Activated CD8-positive, alpha-beta memory T cell treated with anti-CD3 and anti-CD28 coated beads for 48 hours (primary cell): Measurements from ENCODE around the gene TTC28.
"Not testable (repeated sequence)": the region's sequence is repeated elsewhere in the genome, so short reads cannot be mapped to it uniquely, and the experiment has no call there.

Source experiments
- DNase-seq, 3 experiments: peaks; one replicate each; pipeline ENCODE4 v3.0.0-alpha.2; 2020; ENCODE audit warnings: low read depth in 2 of 3, low spot score in 2 of 3

TTC28 gene

DNA sequence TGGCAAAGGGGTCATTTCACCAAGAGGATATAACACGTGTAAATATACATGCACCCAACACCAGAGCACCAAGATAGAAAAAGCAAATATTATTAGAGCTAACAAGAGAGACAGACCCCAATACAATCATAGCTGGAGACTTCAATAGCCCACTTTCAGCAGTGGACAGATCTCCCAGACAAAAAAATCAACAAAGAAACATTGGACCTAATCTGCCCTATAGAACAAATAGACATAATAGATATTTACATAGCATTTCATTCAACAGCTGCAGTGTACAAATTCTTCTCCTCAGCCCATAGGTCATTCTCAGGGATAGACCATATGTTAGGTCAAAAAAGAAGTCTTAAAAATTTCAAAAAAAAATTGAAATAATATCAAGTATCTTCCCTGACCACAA lies 312.8 kb downstream of the TTC28 start:
- DNase-seq = no peak

DNA sequence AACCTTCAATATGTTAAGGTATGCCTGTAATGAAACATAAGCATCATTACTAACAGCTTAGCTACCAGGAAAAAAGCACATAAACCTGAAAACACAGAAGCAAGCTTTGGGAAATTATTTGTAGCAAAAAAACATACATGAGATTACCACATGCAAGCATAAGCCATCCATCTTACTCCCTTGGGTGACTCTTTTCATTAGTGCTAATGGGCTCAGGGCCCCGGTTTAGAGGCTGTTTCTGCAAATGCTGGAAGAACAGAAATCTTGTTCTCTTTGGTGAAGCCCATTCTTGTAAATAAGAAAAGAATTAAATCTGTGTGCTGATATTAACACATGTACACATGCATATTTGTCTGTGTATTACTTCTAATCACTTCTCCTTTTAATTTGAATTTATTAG lies 314.3 kb downstream of the TTC28 start:
- DNase-seq = no peak

DNA sequence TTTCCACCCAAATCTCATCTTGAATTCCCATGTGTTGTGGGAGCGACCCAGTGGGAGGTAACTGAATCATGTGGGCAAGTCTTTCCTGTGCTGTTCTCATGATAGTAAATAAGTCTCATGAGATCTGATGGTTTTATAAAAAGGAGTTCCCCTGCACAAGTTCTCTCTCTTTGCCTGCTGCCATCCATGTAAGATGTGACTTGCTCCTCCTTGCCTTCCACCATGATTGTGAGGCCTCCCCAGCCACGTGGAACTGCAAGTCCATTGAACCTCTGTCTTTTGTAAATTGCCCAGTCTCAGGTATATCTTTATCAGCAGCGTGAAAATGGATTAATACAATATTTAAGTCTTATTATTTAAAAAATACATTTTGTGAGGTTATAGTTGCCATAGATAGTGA lies 315.5 kb downstream of the TTC28 start:
- not testable (repeated sequence) for DNase-seq

DNA sequence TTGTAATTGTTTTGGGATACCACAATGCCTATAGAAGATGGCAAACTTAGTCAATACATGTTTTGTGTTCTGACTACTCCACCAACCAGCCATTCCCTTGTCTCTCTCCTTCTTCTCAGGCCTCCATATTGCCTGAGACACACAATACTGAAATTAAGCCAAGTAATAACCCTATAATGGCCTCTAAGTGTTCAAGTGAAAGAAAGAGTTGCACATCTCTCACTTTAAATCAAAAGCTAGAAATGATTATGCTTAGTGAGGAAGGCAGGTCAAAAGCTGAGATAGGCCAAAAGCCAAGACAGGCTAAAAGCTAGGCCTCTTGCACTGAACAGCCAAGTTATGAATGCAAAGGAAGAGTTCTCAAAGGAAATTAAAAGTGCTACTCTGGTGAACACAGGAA lies 318.7 kb downstream of the TTC28 start:
- DNase-seq = no peak

DNA sequence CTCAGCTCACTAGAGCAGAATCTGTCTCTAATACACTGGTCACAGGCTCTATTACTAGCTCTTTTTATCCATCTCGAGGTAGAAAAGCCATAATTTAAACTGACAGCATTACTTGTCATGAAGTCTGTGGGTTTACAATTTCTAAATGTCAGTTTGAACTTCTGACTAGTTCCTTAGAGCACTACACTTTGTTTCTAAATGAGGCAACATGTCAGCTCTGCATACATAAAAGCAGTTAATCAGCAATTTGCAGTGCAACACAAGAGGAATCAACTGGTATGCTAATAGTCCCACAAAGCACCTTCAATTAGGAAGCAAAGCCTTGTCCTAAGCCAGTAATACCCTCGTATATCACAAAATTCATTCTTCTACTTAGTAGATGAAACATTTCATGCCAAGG lies 321.3 kb downstream of the TTC28 start:
- no peak for DNase-seq

DNA sequence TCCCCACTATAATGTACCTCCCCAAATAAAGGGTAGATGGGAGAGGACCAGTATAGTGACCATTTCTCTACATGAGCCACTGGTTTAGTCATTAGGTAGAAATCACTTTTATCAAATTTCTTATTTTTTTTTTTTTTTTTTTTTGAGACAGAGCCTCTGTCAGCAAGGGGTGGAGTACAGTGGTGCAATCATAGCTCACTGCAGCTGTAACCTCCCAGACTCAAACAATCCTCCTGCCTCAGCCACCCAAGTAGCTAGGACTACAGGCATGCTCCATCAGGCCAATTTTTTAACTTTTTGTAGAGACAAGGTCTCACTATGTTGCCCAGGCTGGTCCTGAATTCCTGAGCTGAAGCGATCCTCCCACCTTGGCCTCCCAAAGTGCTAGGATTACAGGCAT lies 322.4 kb downstream of the TTC28 start:
- no peak for DNase-seq

DNA sequence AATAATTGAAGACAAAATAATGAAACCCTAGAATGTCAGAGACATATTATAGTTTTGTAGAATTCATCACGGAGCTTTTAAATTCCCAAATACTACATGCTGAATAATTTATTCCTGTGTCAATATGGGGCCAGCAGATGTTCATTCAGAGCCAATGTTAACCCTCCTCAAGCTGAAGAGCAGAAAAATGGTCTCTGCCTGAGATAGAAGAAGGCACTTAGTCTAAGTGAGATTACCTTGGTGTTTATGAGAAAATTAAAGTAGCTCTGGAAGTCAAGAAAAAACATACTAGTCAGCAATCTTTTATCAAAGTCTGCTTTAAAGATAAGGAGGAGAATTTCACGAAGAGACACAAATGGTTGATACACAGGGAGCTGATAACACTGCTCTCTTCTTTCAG lies 328.2 kb downstream of the TTC28 start:
- no peak for DNase-seq

DNA sequence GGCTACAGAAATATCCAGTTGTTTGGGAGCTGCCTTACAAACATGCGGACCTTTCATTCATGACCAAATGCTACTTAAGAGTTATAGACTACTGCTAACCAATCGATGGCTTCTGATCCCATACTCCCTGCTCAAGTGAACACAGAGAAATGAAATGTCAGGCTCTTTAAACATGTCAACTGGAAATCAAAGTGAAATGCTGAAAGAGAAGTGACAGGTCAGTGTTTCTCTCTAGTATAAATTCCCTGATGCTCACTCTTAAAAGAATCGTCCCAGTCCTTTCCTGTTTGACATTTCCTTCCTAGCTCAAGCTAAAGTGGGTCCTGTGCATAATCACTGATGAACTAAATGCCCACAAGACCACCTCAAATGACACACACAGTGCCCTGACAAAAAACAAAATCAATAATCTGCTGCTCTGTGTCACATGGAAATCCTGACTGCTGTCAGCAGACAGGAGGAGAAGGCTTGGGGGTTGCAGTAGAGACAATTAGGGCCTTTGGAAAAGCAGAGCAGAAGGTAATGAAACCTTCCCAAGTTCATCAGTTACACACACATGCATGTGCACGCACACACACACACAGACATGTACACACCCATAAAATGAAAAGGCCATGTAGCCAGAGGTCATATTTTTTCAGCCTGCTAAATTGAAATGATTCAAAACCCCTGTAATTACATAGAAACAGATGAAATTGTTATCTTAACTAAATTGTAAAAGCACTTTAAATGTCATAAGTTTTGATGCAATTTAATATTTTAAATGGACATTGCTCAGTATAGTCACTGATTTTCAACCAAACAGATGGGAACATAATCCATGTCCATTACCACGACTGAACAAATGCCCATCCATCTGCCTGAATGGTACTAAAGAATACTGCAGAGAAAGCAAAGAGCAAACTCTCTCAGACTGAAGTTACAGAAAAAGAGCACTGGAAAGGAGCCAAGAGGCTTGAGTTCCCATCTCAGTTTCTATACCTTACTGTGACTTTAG lies 330.7 kb downstream of the TTC28 start:
- no peak for DNase-seq

DNA sequence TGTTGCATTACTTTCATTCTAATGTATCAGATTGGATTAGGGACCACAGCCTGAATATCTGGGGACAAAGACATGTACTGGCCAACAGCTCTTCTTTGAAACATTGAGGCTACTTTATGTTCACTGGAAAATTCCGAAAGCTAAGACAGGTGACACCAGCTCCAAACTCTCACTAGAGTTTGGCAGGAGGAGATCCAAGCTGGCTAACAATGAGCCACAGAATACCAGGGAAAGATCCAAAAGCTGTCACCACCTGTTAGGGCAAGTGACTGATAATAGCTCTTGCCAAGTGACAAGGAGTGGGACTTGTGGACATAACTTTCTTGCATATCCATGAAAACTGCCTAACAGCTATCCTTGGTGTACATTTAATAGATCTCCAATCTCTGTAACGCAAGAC lies 333.3 kb downstream of the TTC28 start:
- no peak for DNase-seq

DNA sequence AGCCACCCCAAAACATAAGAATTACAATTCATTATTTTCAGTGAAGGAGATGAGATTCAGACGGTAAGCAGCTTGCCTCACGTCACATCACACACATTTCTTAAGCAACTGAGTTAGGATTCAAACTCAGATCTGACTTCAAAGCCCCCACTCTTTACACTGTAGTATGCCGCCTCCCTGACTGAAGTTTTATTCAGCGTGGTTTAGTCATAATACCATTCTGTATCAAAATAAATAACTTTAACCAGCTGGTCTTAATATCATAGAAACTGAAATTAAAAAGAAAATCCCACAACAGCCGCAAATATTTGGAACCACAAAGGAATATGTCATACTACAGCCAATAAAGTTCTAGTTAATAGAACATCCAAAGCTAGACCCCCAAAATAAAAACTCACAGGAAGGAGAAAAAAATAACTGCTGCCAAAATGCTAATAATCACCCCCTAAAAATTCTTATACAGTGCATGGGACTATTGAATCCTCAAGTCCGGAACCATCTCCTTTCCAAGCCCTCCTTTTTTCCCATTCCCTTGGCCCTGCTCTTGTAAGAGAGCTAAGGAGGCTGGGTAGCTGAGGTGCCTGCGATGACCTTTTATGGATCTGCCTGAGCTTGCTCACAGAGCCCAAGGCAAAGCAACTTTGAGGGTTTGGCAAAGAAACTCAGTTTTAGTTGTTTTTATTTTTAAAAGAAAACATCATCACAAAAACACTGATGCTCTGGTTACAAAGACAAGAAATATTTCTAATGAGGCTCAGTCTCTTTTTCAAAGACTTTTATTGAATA lies 334.5 kb downstream of the TTC28 start:
- DNase-seq = no peak

DNA sequence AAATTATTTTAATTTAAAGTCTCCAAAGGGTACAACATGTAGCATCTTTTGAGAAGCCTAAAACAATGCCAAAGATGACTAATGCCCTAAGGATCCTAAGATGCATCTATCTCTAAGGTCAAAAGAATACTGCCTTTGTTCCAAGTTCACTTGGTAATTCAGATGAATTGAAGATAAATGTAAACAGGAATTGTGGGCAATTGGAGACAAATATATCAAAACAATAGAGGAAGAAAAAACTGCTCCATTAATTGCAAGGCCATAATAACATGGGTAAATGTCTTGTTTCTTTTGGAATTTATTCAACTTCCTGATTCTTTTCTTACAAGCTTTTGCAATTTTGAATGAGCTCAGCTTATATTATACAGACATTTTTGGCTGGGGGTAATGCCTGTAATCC lies 338.6 kb downstream of the TTC28 start:
- DNase-seq = no peak

DNA sequence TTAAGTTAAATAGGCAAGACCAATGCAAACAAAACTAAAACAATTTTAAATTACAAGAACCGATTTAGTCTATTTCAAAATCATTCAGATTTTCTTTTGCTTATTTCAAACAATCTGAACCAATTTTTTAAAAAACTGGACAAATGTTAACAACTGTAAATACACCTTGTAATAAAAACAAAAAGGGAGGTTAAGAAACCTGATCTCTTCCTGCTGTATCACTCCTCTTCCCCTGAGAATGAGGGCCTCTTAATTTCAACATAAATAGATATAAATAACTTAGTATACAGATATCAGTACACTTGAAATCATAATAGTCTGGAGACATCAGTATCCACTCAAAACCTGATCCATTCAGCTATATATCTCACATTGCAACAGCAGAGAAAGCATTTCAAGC lies 346.6 kb downstream of the TTC28 start:
- no peak for DNase-seq

DNA sequence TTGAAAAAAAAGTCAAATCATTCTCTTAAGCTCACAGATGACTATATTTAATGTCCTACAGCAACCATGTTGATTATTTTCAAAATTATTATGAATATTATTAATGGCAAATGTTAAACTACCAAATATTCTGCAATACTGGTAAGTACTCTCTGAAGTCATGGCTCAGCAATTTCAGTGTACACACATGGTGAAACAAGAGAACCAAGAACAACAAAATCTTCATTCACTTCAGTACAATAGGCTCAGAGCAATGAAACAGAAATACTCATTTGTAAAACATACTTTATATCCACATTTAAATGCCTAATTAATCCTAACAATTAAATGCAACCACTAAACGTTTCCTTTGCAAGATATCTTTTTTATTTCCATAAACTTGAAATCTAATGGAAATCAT lies 347.2 kb downstream of the TTC28 start:
- no peak for DNase-seq

DNA sequence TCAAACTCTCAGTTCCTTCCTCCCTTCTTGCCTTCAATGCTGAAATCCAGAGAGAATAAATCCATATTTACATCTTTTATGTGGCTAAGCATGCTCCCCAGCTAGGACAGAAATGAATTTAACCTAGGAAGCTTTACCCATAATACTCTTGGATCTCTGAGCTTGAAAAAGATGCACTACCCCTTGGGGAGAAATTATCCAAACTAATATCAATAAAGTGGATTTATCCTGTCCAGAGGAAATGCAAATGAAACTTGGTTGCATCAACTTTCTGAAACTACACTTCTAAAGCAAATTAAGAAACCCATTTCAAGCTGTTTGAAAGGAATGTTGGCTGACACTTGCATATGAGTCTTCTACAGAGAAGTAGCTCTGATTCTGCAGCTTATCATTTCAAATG lies 347.9 kb downstream of the TTC28 start:
- DNase-seq = no peak

DNA sequence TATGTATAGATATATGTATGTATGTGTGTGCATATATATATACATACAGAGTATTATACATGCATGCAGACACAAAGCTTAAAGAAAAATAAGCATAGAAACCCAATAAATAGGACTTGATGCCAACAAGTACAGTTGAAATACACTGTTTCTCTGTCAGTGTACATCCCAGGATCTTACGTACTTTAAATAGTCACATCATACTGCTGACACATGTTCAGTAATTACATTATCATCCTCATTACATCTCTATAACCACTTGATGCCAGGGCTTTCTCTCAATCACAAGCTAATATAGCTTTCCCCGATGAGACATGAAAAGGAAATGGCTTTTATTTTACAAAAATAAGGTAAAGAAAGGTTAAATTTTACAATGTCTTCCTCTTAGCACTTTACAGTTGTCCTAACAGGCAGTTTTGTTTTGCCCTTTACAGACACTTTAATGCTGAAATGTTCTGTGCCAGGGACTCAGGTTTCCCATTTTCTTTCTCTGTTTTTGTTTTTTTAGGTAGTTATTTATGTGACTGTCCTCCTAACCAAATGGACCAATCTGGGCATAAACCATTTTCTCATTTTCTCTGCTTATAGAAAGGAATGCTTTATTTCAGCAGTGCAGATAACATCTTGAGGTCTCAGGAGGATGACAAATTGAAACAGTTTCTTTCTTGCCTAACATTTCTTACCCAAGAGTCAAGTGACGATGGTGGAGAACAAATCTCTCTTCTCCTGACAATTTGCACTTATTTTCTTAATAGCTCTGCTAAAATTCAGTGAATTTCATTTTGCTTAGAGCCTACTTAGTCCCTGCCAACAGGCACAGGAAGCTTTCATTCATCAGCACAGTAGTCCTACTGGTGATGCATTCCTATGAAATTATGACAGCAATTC lies 350.2 kb downstream of the TTC28 start:
- no peak for DNase-seq

DNA sequence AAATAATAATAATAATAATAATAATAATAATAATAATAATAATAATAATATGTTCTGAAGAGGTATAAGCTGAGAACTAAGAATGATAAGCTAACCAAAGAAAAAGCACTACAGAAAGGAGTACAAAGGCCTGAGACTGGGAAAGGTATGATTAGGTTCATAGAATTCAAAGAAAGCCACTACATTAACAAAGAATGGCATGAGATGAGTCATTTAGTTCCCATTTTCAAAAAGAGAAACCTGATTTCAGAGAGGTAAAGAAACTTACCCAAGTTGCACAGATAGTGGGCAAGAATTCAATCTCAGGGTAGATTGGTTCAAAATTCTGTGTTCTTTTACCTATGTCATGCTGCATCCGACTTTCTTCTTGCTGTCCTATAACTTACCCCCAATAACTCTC lies 350.9 kb downstream of the TTC28 start:
- no peak for DNase-seq

DNA sequence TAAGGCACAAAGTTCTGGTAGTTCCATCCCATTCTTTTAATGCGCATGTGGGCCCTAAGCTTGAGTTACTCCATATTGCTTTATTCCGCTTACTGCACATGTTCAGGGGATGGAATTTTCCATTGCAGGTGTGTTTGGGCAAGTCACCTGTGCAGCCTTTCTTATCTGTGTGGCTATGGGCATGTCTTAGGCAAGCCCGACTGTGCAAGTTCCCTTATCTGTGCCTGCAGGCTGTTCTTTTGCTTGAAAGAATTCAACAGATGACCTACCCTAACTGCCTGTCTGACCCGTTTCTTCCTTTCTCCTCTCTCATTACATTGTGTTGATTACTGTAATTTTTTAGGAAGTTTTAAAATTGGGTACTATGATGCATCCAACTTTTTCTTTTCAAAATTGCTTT lies 363.6 kb downstream of the TTC28 start:
- no peak for DNase-seq

DNA sequence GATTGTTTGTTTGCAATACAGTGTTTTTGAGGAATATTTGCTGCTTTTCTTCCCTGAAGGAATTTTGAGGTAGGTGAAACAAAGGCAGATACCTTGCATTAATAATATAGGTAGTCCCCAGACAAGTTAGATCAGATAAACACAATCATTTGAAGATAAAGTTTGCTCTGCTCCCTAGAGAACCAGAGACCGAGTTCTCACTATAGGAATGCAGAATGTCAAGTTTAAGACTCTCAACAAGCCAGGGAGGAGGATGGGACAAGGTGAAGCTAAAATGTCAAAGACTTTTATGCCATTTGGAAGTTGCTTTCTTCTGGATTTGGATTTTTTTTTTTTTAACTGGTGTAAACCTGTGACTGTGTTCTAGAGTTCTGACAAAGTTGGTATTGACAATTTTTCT lies 364.7 kb downstream of the TTC28 start:
- DNase-seq = no peak

DNA sequence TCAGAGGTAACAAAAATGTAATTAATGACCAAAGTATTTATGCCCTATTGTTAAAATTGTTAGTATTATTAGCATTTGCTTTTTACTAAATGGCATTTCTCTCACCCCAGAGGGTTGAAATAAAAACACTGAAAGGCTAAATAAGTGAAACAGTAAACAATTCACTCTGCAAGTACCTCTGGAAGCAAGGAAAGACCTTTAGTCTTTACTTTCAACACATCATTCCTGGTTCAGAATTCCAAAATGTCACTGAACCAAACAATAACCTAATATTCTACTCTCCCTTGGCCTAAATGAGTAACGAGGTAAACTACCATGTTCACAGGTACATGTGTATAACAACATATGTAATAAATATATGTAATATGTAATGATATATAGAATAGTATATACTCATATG lies 369.3 kb downstream of the TTC28 start:
- DNase-seq = no peak

DNA sequence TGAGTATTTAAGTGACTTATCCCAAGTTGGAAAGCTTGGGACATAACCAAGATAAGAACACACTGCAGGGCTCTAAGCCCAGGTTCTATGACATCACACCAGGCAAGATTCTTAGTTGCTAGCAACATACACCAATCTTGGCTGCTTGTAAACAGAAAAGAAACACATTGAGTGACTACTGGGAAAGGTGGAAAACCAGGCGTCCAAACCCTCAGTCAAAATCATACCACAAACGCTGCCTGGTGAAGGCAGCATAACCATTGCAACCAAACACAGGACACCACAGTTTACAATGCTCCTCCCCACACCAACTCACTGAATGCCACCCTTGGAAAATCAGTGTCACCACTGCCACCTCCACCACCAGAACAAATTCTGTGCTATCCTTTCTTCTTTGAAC lies 379.9 kb downstream of the TTC28 start:
- no peak for DNase-seq

DNA sequence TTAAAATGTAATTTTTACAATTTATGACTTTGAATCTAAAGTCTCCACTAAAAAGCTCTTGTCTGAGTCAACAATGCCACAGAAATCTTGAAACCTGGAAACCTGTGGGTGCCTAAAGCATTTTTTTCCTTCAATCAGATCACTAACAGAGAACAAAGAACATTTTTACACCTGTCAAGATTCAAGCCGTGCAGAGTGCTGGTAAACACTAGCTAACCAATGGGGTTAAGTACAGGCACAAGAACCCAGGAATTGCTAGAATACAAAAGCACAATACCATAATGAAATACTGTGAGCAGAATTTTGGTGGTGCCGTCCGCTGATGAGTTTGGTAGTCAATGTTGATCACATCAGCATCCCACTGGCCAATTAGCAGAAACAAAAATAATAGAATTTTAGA lies 380.3 kb downstream of the TTC28 start:
- no peak for DNase-seq
